Duodenal mucosa (tissue), 2 donors: ENCODE measurements around the gene ELL3.
A peak's percentile ranks its signal among the peaks of the same experiment; 100 is the strongest.
"Not testable (repeated sequence)": the region's sequence is repeated elsewhere in the genome, so short reads cannot be mapped to it uniquely, and the experiment has no call there.

ENCODE experiments used
- H3K27ac ChIP-seq: one replicate; pipeline ENCODE4 v1.7.0; 2013; ENCODE audit warnings: low read depth, low read length
- H3K27me3 ChIP-seq, 2 donors: one replicate each; pipeline ENCODE4 v1.7.0; 2013; ENCODE audit warnings: low read length in 2 of 2, control low read depth in 1 of 2; ENCODE audit not compliant: insufficient read depth in 2 of 2, control insufficient read depth in 1 of 2
- H3K36me3 ChIP-seq, 2 donors: one replicate each; pipeline ENCODE4 v1.7.0; 2013; ENCODE audit warnings: low read length in 2 of 2, control low read depth in 1 of 2; ENCODE audit not compliant: insufficient read depth in 2 of 2, control insufficient read depth in 1 of 2
- H3K4me1 ChIP-seq, 2 donors: one replicate each; pipeline ENCODE4 v1.7.0; 2013; ENCODE audit warnings: low read length in 2 of 2, control low read depth in 1 of 2; ENCODE audit not compliant: insufficient read depth in 2 of 2, control insufficient read depth in 1 of 2
- H3K4me3 ChIP-seq, 2 donors: one replicate each; pipeline ENCODE4 v1.7.0; 2013; ENCODE audit warnings: low read length in 2 of 2, low read depth in 1 of 2
- H3K9ac ChIP-seq, 2 donors: one replicate each; pipeline ENCODE4 v1.7.0; 2013; ENCODE audit warnings: low read length in 2 of 2, low read depth in 1 of 2
- H3K9me3 ChIP-seq, 2 donors: one replicate each; pipeline ENCODE4 v1.7.0; 2013; ENCODE audit warnings: low read length in 2 of 2, control low read depth in 1 of 2; ENCODE audit not compliant: control insufficient read depth in 1 of 2

ELL3 gene

GRCh38 chr15:43776718-43777266, at the start of gene ELL3:
ELL3 (minus strand) TSS chr15:43776966; CDS start chr15:43776901, 65 bp downstream.
- peaks cover 4 to 24% of the 10 kb centered on the region in 2 donors for H3K4me1 ChIP-seq
- H3K4me3 ChIP-seq, result peak within 1 kb of the TSS; percentile 90 to 93
- H3K27ac ChIP-seq, result peak within 1 kb of the TSS; percentile 88
- H3K36me3 ChIP-seq, result peaks cover 8 to 28% of the 10 kb centered on the region in 2 donors
- no peaks in the 10 kb centered on the region for H3K27me3 ChIP-seq
- no peaks in the 10 kb centered on the region for H3K9me3 ChIP-seq
- peak within 1 kb of the TSS; percentile 93 to 99 for H3K9ac ChIP-seq

DNA sequence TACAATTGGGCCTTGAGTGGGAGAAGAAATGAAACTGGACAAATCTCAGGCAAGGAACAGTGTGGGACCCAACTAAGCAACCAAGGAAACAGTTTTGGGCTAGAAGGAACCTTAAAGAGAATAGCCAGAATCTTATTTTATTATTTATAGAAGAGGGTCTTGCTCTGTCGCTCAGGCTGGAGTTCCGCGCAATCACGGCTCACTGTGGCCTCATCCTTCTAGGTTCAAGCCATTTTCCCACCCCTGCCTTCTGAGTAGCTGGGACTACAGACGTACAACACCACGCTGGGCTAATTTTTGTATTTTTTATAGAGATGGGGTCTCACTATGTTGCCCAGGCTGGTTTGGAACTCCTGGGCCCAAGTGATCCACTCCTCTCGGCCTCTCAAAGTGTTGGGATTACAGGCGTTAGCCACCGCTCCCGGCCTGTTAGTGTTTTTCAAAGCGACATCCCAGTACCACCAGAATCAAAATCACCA, 49.3 kb upstream of the ELL3 start:
- Histone ChIP-seq H3K4me3 (peak overlapping the region; percentile 71 to 74), H3K36me3 (no peaks in the 10 kb centered on the region), H3K9ac (no peak overlapping the region), H3K27me3 (no peaks in the 10 kb centered on the region), H3K27ac (no peak overlapping the region), H3K4me1 (peaks cover 26% of the 10 kb centered on the region in 2 donors), H3K9me3 (no peaks in the 10 kb centered on the region)

DNA sequence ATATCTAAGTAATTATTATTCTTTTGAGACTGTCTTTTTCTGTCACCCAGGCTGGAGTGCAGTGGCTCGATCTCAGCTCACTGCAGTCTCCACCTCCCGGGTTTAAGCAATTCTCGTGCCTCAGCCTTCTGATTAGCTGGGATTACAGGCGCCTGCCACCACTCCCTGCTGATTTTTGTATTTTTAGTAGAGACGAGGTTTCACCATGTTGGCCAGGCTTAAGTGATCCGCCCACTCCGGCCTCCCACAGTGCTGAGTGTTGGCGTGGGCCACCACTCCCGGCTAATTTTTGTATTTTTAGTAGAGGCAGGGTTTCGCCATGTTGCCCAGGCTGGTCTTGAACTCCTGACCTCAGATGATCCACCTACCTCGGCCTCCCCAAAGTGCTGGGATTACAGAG, 48.5 kb upstream of the ELL3 start:
- not testable (repeated sequence) for H3K27ac ChIP-seq, H3K27me3 ChIP-seq, H3K4me3 ChIP-seq, H3K9me3 ChIP-seq, H3K36me3 ChIP-seq, H3K9ac ChIP-seq
- peaks cover 26% of the 10 kb centered on the region in 2 donors for H3K4me1 ChIP-seq

GRCh38 chr15:43824302-43825246, 47.8 kb upstream of the ELL3 start, which contains the start of gene MFAP1:
MFAP1 (minus strand) TSS chr15:43824690; CDS start chr15:43824569, 121 bp downstream.
- peaks cover 0 to 3% of the 10 kb centered on the region in 2 donors for H3K36me3 ChIP-seq
- H3K27ac ChIP-seq, result peak within 1 kb of the TSS; percentile 81
- peaks cover 26% of the 10 kb centered on the region in 2 donors for H3K4me1 ChIP-seq
- no peaks in the 10 kb centered on the region for H3K9me3 ChIP-seq
- peak within 1 kb of the TSS; percentile 90 to 95 for H3K4me3 ChIP-seq
- peak within 1 kb of the TSS; percentile 63 to 99 for H3K9ac ChIP-seq
- no peaks in the 10 kb centered on the region for H3K27me3 ChIP-seq

DNA sequence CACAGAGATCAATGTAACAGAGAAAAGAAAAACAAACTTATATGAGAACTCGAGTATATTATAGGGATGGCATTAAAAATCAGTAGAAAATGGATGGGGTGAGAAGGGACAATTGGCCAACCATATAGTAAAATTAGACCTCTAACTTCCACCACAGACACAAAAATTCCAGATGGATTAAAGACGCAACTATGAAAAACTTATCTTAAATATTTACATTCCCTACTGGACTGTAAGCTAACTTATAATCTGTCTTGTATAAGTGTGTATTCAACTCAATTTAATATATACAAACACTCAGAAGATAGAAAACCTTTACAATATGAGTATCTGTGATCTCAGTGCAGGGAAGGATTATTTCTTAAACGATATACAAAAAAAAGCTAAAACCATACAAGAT, 44.7 kb upstream of the ELL3 start:
- H3K4me1 ChIP-seq, result peaks cover 13 to 19% of the 10 kb centered on the region in 2 donors
- peaks cover 13 to 15% of the 10 kb centered on the region in 2 donors for H3K36me3 ChIP-seq
- H3K9me3 ChIP-seq, result no peaks in the 10 kb centered on the region

DNA sequence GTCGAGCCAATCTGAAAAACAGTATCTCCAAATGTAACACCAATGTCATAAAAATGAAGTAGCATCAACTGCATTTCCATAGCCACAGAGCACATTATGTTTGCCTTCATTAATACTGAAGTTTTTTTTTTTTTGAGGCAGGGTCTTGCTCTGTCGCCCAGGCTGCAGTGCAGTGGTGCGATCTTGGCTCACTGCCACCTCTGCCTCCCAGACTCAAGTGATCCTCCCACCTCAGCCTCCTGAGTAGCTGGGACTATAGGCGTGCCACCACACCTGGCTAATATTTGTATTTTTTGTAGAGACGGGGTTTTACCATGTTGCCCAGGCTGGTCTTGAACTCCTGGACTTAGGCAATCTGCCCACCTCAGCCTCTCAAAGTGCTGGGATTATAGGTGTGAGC, 38.3 kb upstream of the ELL3 start:
- H3K9ac ChIP-seq, H3K27me3 ChIP-seq, H3K4me1 ChIP-seq, H3K27ac ChIP-seq, H3K4me3 ChIP-seq, H3K9me3 ChIP-seq: not testable (repeated sequence)
- H3K36me3 ChIP-seq, result peaks cover 42 to 67% of the 10 kb centered on the region in 2 donors

More for the DNA sequence above, 44.7 kb upstream of the ELL3 start:
- H3K9ac ChIP-seq, result no peak overlapping the region
- H3K27me3 ChIP-seq, result no peaks in the 10 kb centered on the region
- H3K4me3 ChIP-seq, result no peak overlapping the region
- no peak overlapping the region for H3K27ac ChIP-seq

GRCh38 chr15:43808960-43809678, 32.4 kb upstream of the ELL3 start:
- no peak overlapping the region for H3K9ac ChIP-seq
- no peaks in the 10 kb centered on the region for H3K4me1 ChIP-seq
- peaks cover 46 to 87% of the 10 kb centered on the region in 2 donors for H3K36me3 ChIP-seq
- H3K4me3 ChIP-seq, result no peak overlapping the region
- no peaks in the 10 kb centered on the region for H3K27me3 ChIP-seq
- no peak overlapping the region for H3K27ac ChIP-seq
- no peaks in the 10 kb centered on the region for H3K9me3 ChIP-seq

DNA sequence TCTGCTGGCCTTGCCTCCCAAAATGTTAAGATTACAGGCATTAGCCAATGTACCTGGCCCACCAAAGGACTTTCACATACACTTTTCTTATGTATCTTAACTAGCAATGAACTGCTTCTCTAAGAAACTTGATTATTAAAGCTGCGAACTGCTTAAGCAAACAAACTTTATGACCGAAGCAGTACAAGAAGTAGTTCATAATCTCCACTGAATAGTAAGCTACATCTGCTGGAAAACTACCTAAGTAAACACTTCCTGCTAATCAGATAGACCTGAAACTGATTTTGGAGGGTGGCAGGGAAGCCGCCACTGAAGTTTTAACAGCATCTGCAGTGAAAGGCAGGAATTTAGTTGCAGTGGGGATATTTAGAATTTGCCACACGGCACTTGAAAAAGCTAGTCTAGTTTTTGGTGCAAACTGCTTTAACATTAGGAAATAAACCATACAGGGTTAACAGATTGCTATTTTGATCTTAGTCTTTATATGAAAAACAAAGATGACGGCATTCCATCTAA, 31.7 kb upstream of the ELL3 start:
- Histone ChIP-seq H3K9me3 (no peaks in the 10 kb centered on the region), H3K9ac (no peak overlapping the region), H3K27ac (no peak overlapping the region), H3K27me3 (no peaks in the 10 kb centered on the region), H3K4me3 (no peak overlapping the region), H3K4me1 (no peaks in the 10 kb centered on the region), H3K36me3 (peaks cover 44 to 83% of the 10 kb centered on the region in 2 donors)

- not testable (repeated sequence) for H3K27ac ChIP-seq, H3K4me3 ChIP-seq, H3K9ac ChIP-seq, H3K9me3 ChIP-seq, H3K27me3 ChIP-seq
- peaks cover 26 to 32% of the 10 kb centered on the region in 2 donors for H3K4me1 ChIP-seq
- peaks cover 19 to 45% of the 10 kb centered on the region in 2 donors for H3K36me3 ChIP-seq
Measured at GRCh38 chr15:43802676-43803075, 25.9 kb upstream of the ELL3 start.
